Panc1 (cell line): ENCODE measurements around the gene JAZF1.

Source experiments
- CTCF ChIP-seq: fragments of 450-650 bp; IDR thresholded peaks from 2 replicates; pipeline ENCODE4 v1.5.1; 2017; ENCODE audit warnings: mild to moderate bottlenecking
- TCF7L2 ChIP-seq: IDR thresholded peaks from 2 replicates; pipeline ENCODE4 v1.6.1; 2011; ENCODE audit warnings: mild to moderate bottlenecking, low read depth, low read length, inconsistent platforms

- TF ChIP-seq CTCF = no peak
- TF ChIP-seq TCF7L2 = no peak
Measured at GRCh38 chr7:28176174-28176573, 4.4 kb downstream of the JAZF1 start.
